SU-DHL-6 (cell line): Measurements from ENCODE around the gene SHOX.

Experiments used
- H2AFZ ChIP-seq: fragments of 200-600 bp; sonication (generic); 2 replicates; pipeline ENCODE4 v1.6.1; 2014; ENCODE audit warnings: low read depth, mild to moderate bottlenecking, moderate library complexity, mixed read lengths, antibody characterized with exemption, low read length; ENCODE audit not compliant: severe bottlenecking
- H3F3A ChIP-seq: fragments of 200-600 bp; shearing (Covaris generic); 2 replicates; pipeline ENCODE4 v1.6.0; 2016; ENCODE audit warnings: antibody characterized with exemption, mild to moderate bottlenecking; ENCODE audit not compliant: insufficient read depth
- H3K27ac ChIP-seq: fragments of 200-600 bp; sonication (generic); 2 replicates; pipeline ENCODE4 v1.5.1; 2016; ENCODE audit warnings: low read depth, mild to moderate bottlenecking, low read length, moderate library complexity, mixed read lengths
- H3K27me3 ChIP-seq: fragments of 200-600 bp; sonication (generic), shearing (Covaris generic); 2 replicates; pipeline ENCODE4 v1.6.0; 2014; ENCODE audit warnings: mild to moderate bottlenecking, low read length
- H3K36me3 ChIP-seq: fragments of 200-600 bp; sonication (generic); 2 replicates; pipeline ENCODE4 v1.6.1; 2014; ENCODE audit warnings: mild to moderate bottlenecking, low read length, mixed read lengths
- H3K4me2 ChIP-seq: fragments of 300-600, 200-600 bp; shearing (Covaris generic), sonication (generic); 2 replicates; pipeline ENCODE4 v1.6.0; 2014; ENCODE audit warnings: low read length, low read depth, mild to moderate bottlenecking; ENCODE audit not compliant: poor library complexity, severe bottlenecking
- H3K4me3 ChIP-seq: fragments of 200-600 bp; sonication (generic); 2 replicates; pipeline ENCODE4 v1.5.1; 2014; ENCODE audit warnings: antibody characterized with exemption, low read length, mild to moderate bottlenecking, mixed read lengths; ENCODE audit not compliant: insufficient read depth, poor library complexity, severe bottlenecking
- H3K79me2 ChIP-seq: fragments of 200-600 bp; sonication (generic); 2 replicates; pipeline ENCODE4 v1.6.1; 2014; ENCODE audit warnings: mild to moderate bottlenecking, low read length, moderate library complexity; ENCODE audit not compliant: insufficient read depth
- H3K9ac ChIP-seq: fragments of 200-600 bp; sonication (generic); 2 replicates; pipeline ENCODE4 v1.7.0; 2014; ENCODE audit warnings: mild to moderate bottlenecking, low read length
- H3K9me2 ChIP-seq: fragments of 200-600 bp; sonication (generic); replicated peaks from 2 replicates; pipeline ENCODE4 v1.6.1; 2014; ENCODE audit warnings: low read length; ENCODE audit not compliant: insufficient read depth
- H3K9me3 ChIP-seq: fragments of 200-600 bp; sonication (generic); 2 replicates; pipeline ENCODE4 v1.6.1; 2014; ENCODE audit warnings: low read length, mixed read lengths; ENCODE audit not compliant: insufficient read depth
- H4K20me1 ChIP-seq: fragments of 200-600 bp; sonication (generic); 2 replicates; pipeline ENCODE4 v1.6.1; 2014; ENCODE audit warnings: low read depth, mild to moderate bottlenecking, antibody characterized with exemption, low read length, moderate library complexity, mixed read lengths
- EZH2phosphoT487 ChIP-seq: fragments of 200-600 bp; sonication (generic), shearing (Covaris generic); conservative IDR thresholded peaks from 2 replicates; pipeline ENCODE4 v1.6.1; 2018; ENCODE audit warnings: mild to moderate bottlenecking, antibody characterized with exemption, low read length, moderate library complexity, mixed read lengths
- TF ChIP-seq, protein P1 (sequence below): fragments of 200-600 bp; sonication (generic); IDR thresholded peaks from one replicate; pipeline ENCODE4 v1.5.1; 2017; ENCODE audit warnings: antibody characterized with exemption, mild to moderate bottlenecking, low read length, moderate library complexity; ENCODE audit not compliant: insufficient read depth, poor library complexity, severe bottlenecking

Gene SHOX

GRCh38 chrX:637660-638481, 7.3 kb downstream of the SHOX start:
- no peaks in the 10 kb centered on the region for H3K9me2 ChIP-seq
- H3K4me2 ChIP-seq, result no peak overlapping the region
- no peak overlapping the region for H3K9ac ChIP-seq
- TF ChIP-seq, protein P1, sequence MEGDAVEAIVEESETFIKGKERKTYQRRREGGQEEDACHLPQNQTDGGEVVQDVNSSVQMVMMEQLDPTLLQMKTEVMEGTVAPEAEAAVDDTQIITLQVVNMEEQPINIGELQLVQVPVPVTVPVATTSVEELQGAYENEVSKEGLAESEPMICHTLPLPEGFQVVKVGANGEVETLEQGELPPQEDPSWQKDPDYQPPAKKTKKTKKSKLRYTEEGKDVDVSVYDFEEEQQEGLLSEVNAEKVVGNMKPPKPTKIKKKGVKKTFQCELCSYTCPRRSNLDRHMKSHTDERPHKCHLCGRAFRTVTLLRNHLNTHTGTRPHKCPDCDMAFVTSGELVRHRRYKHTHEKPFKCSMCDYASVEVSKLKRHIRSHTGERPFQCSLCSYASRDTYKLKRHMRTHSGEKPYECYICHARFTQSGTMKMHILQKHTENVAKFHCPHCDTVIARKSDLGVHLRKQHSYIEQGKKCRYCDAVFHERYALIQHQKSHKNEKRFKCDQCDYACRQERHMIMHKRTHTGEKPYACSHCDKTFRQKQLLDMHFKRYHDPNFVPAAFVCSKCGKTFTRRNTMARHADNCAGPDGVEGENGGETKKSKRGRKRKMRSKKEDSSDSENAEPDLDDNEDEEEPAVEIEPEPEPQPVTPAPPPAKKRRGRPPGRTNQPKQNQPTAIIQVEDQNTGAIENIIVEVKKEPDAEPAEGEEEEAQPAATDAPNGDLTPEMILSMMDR, result no peak
- TF ChIP-seq EZH2phosphoT487, result no peak
- H3K9me3 ChIP-seq, result no peaks in the 10 kb centered on the region
- H3K27me3 ChIP-seq, result no peaks in the 10 kb centered on the region
- H3K79me2 ChIP-seq, result no peaks in the 10 kb centered on the region
- H3K27ac ChIP-seq, result no peak overlapping the region
- H3K36me3 ChIP-seq, result no peaks in the 10 kb centered on the region
- no peak overlapping the region for H2AFZ ChIP-seq
- no peak overlapping the region for H3K4me3 ChIP-seq
- no peaks in the 10 kb centered on the region for H4K20me1 ChIP-seq
- no peaks in the 10 kb centered on the region for H3F3A ChIP-seq

- no peak overlapping the region for H3K9ac ChIP-seq
These were observed 8.0 kb downstream of the SHOX start for GRCh38 chrX:638482-639131.

GRCh38 chrX:639151-639550, 8.6 kb downstream of the SHOX start:
- no peak overlapping the region for H3K4me3 ChIP-seq
- no peak overlapping the region for H2AFZ ChIP-seq
- TF ChIP-seq EZH2phosphoT487, result no peak
- TF ChIP-seq, protein P1, result no peak
- H3K36me3 ChIP-seq, result no peaks in the 10 kb centered on the region
- no peaks in the 10 kb centered on the region for H3K9me3 ChIP-seq
- no peak overlapping the region for H3K27ac ChIP-seq
- H3K9ac ChIP-seq, result no peak overlapping the region
- H3F3A ChIP-seq, result no peaks in the 10 kb centered on the region
- H3K27me3 ChIP-seq, result no peaks in the 10 kb centered on the region
- H3K4me2 ChIP-seq, result no peak overlapping the region
- no peaks in the 10 kb centered on the region for H4K20me1 ChIP-seq
- no peaks in the 10 kb centered on the region for H3K9me2 ChIP-seq
- H3K79me2 ChIP-seq, result no peaks in the 10 kb centered on the region

More at GRCh38 chrX:638482-639131, 8.0 kb downstream of the SHOX start:
- Histone ChIP-seq H3K79me2 (no peaks in the 10 kb centered on the region), H3F3A (no peaks in the 10 kb centered on the region), H3K36me3 (no peaks in the 10 kb centered on the region), H2AFZ (no peak overlapping the region), H3K4me3 (no peak overlapping the region), H4K20me1 (no peaks in the 10 kb centered on the region), H3K27me3 (no peaks in the 10 kb centered on the region), H3K9me2 (no peaks in the 10 kb centered on the region), H3K9me3 (no peaks in the 10 kb centered on the region), H3K4me2 (no peak overlapping the region), H3K27ac (no peak overlapping the region)
- TF ChIP-seq EZH2phosphoT487, result no peak
- TF ChIP-seq, protein P1, result no peak
